ENCODE measurements around the gene NES.

GRCh38 chr1:156684227-156684782, 7.1 kb upstream of the NES start:
- TF ChIP-seq, protein P1, sequence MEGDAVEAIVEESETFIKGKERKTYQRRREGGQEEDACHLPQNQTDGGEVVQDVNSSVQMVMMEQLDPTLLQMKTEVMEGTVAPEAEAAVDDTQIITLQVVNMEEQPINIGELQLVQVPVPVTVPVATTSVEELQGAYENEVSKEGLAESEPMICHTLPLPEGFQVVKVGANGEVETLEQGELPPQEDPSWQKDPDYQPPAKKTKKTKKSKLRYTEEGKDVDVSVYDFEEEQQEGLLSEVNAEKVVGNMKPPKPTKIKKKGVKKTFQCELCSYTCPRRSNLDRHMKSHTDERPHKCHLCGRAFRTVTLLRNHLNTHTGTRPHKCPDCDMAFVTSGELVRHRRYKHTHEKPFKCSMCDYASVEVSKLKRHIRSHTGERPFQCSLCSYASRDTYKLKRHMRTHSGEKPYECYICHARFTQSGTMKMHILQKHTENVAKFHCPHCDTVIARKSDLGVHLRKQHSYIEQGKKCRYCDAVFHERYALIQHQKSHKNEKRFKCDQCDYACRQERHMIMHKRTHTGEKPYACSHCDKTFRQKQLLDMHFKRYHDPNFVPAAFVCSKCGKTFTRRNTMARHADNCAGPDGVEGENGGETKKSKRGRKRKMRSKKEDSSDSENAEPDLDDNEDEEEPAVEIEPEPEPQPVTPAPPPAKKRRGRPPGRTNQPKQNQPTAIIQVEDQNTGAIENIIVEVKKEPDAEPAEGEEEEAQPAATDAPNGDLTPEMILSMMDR (IDR thresholded peaks at IDR 0.05 in 8 of 11, conservative IDR thresholded peaks at IDR 0.05 in 3 of 11) = no peak
- no peak for TF ChIP-seq POLR2A (IDR thresholded peaks at IDR 0.05)

All from spleen (tissue), 7 donors.